ENCODE data around the gene ANO2. TPM values are rescaled to one million over a fixed set of nuclear protein-coding genes. Genes with fewer than 3 reads are reported as not detected.

ANO2 gene
- total RNA-seq, 1 experiment from 2014 or later, result not detected

GRCh38 chr12:5884866-5885265 is 60.2 kb downstream of the ANO2 start:
- no peaks in the 10 kb centered on the region for H3K9me3 ChIP-seq (ENCODE audit: low read length)
- no peaks in the 10 kb centered on the region for H3K79me2 ChIP-seq (ENCODE audit: low read length)
- no TSS peak for BruUV-seq (replicated peaks)
- H3K9me2 ChIP-seq (replicated peaks; ENCODE audit: low read length), result no peaks in the 10 kb centered on the region
- no peak overlapping the region for H3K4me2 ChIP-seq (ENCODE audit: low read length)
- no peak overlapping the region for H3K27ac ChIP-seq (ENCODE audit: low read length)
- no peak for TF ChIP-seq CTCF (conservative IDR thresholded peaks at IDR 0.05; ENCODE audit: low read depth, low read length)
- TF ChIP-seq EZH2phosphoT487 (IDR thresholded peaks at IDR 0.05; ENCODE audit: borderline replicate concordance, low read length), result no peak
- no peak for TF ChIP-seq EZH2 (IDR thresholded peaks at IDR 0.05; ENCODE audit: low read length, unreplicated experiment)
- no peaks in the 10 kb centered on the region for H3K4me1 ChIP-seq (ENCODE audit: insufficient read depth, low read length)
- no peak overlapping the region for H3K9ac ChIP-seq (ENCODE audit: low read length)
- intact Hi-C loops (cut with micrococcal nuclease), result no loop called here
- ATAC-seq (no peak), DNase-seq (no peak)
- no peaks in the 10 kb centered on the region for H3F3A ChIP-seq (ENCODE audit: low read length, unreplicated experiment)
- CTCF ChIA-PET, result no interaction called here
- no peaks in the 10 kb centered on the region for H4K20me1 ChIP-seq (ENCODE audit: low read length)
- no peak overlapping the region for H2AFZ ChIP-seq (ENCODE audit: low read length)
- POLR2A ChIA-PET (ENCODE audit: unreplicated experiment), result no interaction called here
- no peak overlapping the region for H3K4me3 ChIP-seq (ENCODE audit: low read length)
- H3K36me3 ChIP-seq (ENCODE audit: low read depth, low read length), result no peaks in the 10 kb centered on the region
- H3K27me3 ChIP-seq (ENCODE audit: low read length), result peaks cover 15% of the 10 kb centered on the region; the same call in 1 of the 2 replicates

- intact Hi-C loops (cut with micrococcal nuclease), result no loop called here
- Histone ChIP-seq H4K20me1 (ENCODE audit: low read length) (no peaks in the 10 kb centered on the region), H3K4me1 (ENCODE audit: insufficient read depth, low read length) (no peaks in the 10 kb centered on the region), H3K27ac (ENCODE audit: low read length) (no peak overlapping the region), H3K79me2 (ENCODE audit: low read length) (no peaks in the 10 kb centered on the region), H3K9me3 (ENCODE audit: low read length) (no peaks in the 10 kb centered on the region), H3K9ac (ENCODE audit: low read length) (no peak overlapping the region), H3K9me2 (replicated peaks; ENCODE audit: low read length) (no peaks in the 10 kb centered on the region), H3K36me3 (ENCODE audit: low read depth, low read length) (no peaks in the 10 kb centered on the region), H3K4me3 (ENCODE audit: low read length) (no peak overlapping the region), H2AFZ (ENCODE audit: low read length) (no peak overlapping the region), H3K4me2 (ENCODE audit: low read length) (no peak overlapping the region), H3F3A (ENCODE audit: low read length, unreplicated experiment) (no peaks in the 10 kb centered on the region), H3K27me3 (ENCODE audit: low read length) (peaks cover 15% of the 10 kb centered on the region; the same call in 1 of the 2 replicates)
- DNase-seq, result no peak
- no peak for TF ChIP-seq EZH2phosphoT487 (IDR thresholded peaks at IDR 0.05; ENCODE audit: borderline replicate concordance, low read length)
- no peak for TF ChIP-seq CTCF (conservative IDR thresholded peaks at IDR 0.05; ENCODE audit: low read depth, low read length)
- no peak for TF ChIP-seq EZH2 (IDR thresholded peaks at IDR 0.05; ENCODE audit: low read length, unreplicated experiment)
- ATAC-seq, result no peak
- ChIA-PET CTCF (no interaction called here), POLR2A (ENCODE audit: unreplicated experiment) (no interaction called here)
- BruUV-seq (replicated peaks), result no TSS peak
Measured at GRCh38 chr12:5884285-5884684, 60.8 kb downstream of the ANO2 start.

GRCh38 chr12:5882511-5883190 is 62.4 kb downstream of the ANO2 start:
- BruUV-seq (replicated peaks), result no TSS peak
- Histone ChIP-seq H3K9me3 (ENCODE audit: low read length) (no peaks in the 10 kb centered on the region), H3K9me2 (replicated peaks; ENCODE audit: low read length) (no peaks in the 10 kb centered on the region), H3K79me2 (ENCODE audit: low read length) (no peaks in the 10 kb centered on the region), H3K27ac (ENCODE audit: low read length) (no peak overlapping the region), H2AFZ (ENCODE audit: low read length) (no peak overlapping the region), H3K27me3 (ENCODE audit: low read length) (peaks cover 15% of the 10 kb centered on the region; the same call in 1 of the 2 replicates), H3K4me2 (ENCODE audit: low read length) (no peak overlapping the region), H3K4me1 (ENCODE audit: insufficient read depth, low read length) (no peaks in the 10 kb centered on the region), H3F3A (ENCODE audit: low read length, unreplicated experiment) (no peaks in the 10 kb centered on the region), H4K20me1 (ENCODE audit: low read length) (no peaks in the 10 kb centered on the region), H3K4me3 (ENCODE audit: low read length) (no peak overlapping the region), H3K36me3 (ENCODE audit: low read depth, low read length) (no peaks in the 10 kb centered on the region), H3K9ac (ENCODE audit: low read length) (no peak overlapping the region)
- intact Hi-C loops (cut with micrococcal nuclease), result no loop called here
- TF ChIP-seq EZH2phosphoT487 (IDR thresholded peaks at IDR 0.05; ENCODE audit: borderline replicate concordance, low read length) (no peak), CTCF (conservative IDR thresholded peaks at IDR 0.05; ENCODE audit: low read depth, low read length) (no peak), EZH2 (IDR thresholded peaks at IDR 0.05; ENCODE audit: low read length, unreplicated experiment) (no peak)
- DNase-seq (no peak), ATAC-seq (no peak)
- POLR2A ChIA-PET (ENCODE audit: unreplicated experiment), result no interaction called here
- CTCF ChIA-PET, result no interaction called here
